NCI-H446 treated with DMSO at 0.1 percent for 48 hours (cell line): ENCODE data around the gene SLC22A16.
A peak's percentile ranks its signal among the peaks of the same experiment; 100 is the strongest.
"Not testable (repeated sequence)": the region's sequence is repeated elsewhere in the genome, so short reads cannot be mapped to it uniquely, and the experiment has no call there.

Experiments
- DNase-seq: peaks from one replicate; lab custom pipeline; 2025; lab: John Stamatoyannopoulos, UW

Gene SLC22A16

GRCh38 chr6:110476046-110476849, at the start of gene SLC22A16:
TSS of gene SLC22A16 (minus strand) at chr6:110476613. CDS start at chr6:110476574, 39 bp downstream.
- DNase-seq: no peak

GRCh38 chr6:110525001-110525400, 48.6 kb upstream of the SLC22A16 start:
- DNase-seq: no peak

GRCh38 chr6:110524305-110524704, 47.9 kb upstream of the SLC22A16 start:
- no peak for DNase-seq

- DNase-seq: no peak
Observed at GRCh38 chr6:110523451-110524021, 47.1 kb upstream of the SLC22A16 start.

- DNase-seq: no peak
Observed at GRCh38 chr6:110522427-110522826, 46.0 kb upstream of the SLC22A16 start.

GRCh38 chr6:110520992-110521543, 44.7 kb upstream of the SLC22A16 start:
- no peak for DNase-seq

- DNase-seq: no peak
Observed at GRCh38 chr6:110520209-110520965, 44.0 kb upstream of the SLC22A16 start.

- peak; percentile 3 for DNase-seq
Observed at GRCh38 chr6:110517601-110518281, 41.3 kb upstream of the SLC22A16 start.

- no peak for DNase-seq
Observed at GRCh38 chr6:110517034-110517433, 40.6 kb upstream of the SLC22A16 start.

GRCh38 chr6:110514818-110515217, 38.4 kb upstream of the SLC22A16 start:
- no peak for DNase-seq

- DNase-seq: peak; percentile 28
Observed at GRCh38 chr6:110512991-110513390, 36.6 kb upstream of the SLC22A16 start.

- DNase-seq: not testable (repeated sequence)
Observed at GRCh38 chr6:110512549-110512948, 36.1 kb upstream of the SLC22A16 start.

- DNase-seq: no peak
Observed at GRCh38 chr6:110511401-110511800, 35.0 kb upstream of the SLC22A16 start.

- DNase-seq: no peak
Observed at GRCh38 chr6:110509617-110510241, 33.3 kb upstream of the SLC22A16 start.

- not testable (repeated sequence) for DNase-seq
Observed at GRCh38 chr6:110504891-110505290, 28.5 kb upstream of the SLC22A16 start.

GRCh38 chr6:110495949-110496348, 19.5 kb upstream of the SLC22A16 start:
- DNase-seq: no peak

- no peak for DNase-seq
Observed at GRCh38 chr6:110493253-110493800, 16.9 kb upstream of the SLC22A16 start.

- DNase-seq: no peak
Observed at GRCh38 chr6:110492584-110492983, 16.2 kb upstream of the SLC22A16 start.

- DNase-seq: no peak
Observed at GRCh38 chr6:110491644-110492317, 15.4 kb upstream of the SLC22A16 start.

GRCh38 chr6:110491299-110491643, 14.9 kb upstream of the SLC22A16 start:
- no peak for DNase-seq

GRCh38 chr6:110490110-110490509, 13.7 kb upstream of the SLC22A16 start:
- DNase-seq: no peak
